GM12878 (cell line): ENCODE data around the gene CRY1. TPM values are rescaled to one million over a fixed set of nuclear protein-coding genes. Genes with fewer than 3 reads are reported as not detected.

ENCODE experiments used
- ATAC-seq: fragments of 200-7000 bp; cut with Tn5 transposase; 3 replicates; pipeline ENCODE4 v1.9.1; 2020; ENCODE audit warnings: mild to moderate bottlenecking, moderate library complexity
- BruUV-seq: library from RNA; stranded (reverse); fragments of 400-500 nt; replicated peaks from 2 replicates; lab custom pipeline; 2021; lab: Mats Ljungman, UMichigan
- CTCF ChIA-PET: fragments of 300-600 bp; sonication (Branson Sonifier 250); formaldehyde crosslinking; extraction: SDS; loops from one replicate; lab custom pipeline; 2021; ENCODE audit warnings: inconsistent platforms; lab: Yijun Ruan, JAX
- POLR2A ChIA-PET: fragments of 350-600 bp; formaldehyde crosslinking; extraction: SDS; loops from one replicate; lab custom pipeline; 2021; ENCODE audit warnings: inconsistent platforms; lab: Charles Lee
- RAD21 ChIA-PET: fragments of 300-600 bp; sonication (Branson Sonifier 250); formaldehyde crosslinking; loops from one replicate; lab custom pipeline; 2023; ENCODE audit warnings: antibody characterized with exemption; ENCODE audit not compliant: unreplicated experiment; lab: Charles Lee
- SMC1A ChIA-PET: fragments of 300-600 bp; sonication (Branson Sonifier 250); formaldehyde crosslinking; loops from one replicate; lab custom pipeline; 2023; ENCODE audit not compliant: unreplicated experiment, uncharacterized antibody; lab: Charles Lee
- DNase-seq: peaks from one replicate; pipeline ENCODE4 v3.0.0-alpha.2; 2011; ENCODE audit warnings: low read depth, low spot score
- FAIRE-seq: peaks from 3 replicates; lab custom pipeline; 2011; peaks lifted over from hg19 to GRCh38; lab: Jason Lieb, UNC
- H2AFZ ChIP-seq: 2 replicates; pipeline ENCODE4 v1.6.0; 2011; ENCODE audit warnings: low read depth, low read length, control low read depth; ENCODE audit not compliant: control insufficient read depth
- H3K27ac ChIP-seq: 2 replicates; pipeline ENCODE4 v1.5.1; 2011; ENCODE audit warnings: control low read depth; ENCODE audit not compliant: control insufficient read depth, insufficient read depth
- H3K27me3 ChIP-seq, 2 experiments: replicated peaks in 1 of 2; 2 replicates each; pipeline versions ENCODE4 v1.6.0 to v1.6.1; 2011; ENCODE audit warnings: low read length in 1 of 2; ENCODE audit not compliant: control insufficient read depth in 2 of 2, insufficient read depth in 2 of 2
- H3K36me3 ChIP-seq, 2 experiments: 2 replicates each; pipeline ENCODE4 v1.5.1; 2011; ENCODE audit warnings: low read length in 1 of 2; ENCODE audit not compliant: control insufficient read depth in 2 of 2, insufficient read depth in 2 of 2
- H3K4me1 ChIP-seq: 2 replicates; pipeline ENCODE4 v1.6.1; 2011; ENCODE audit warnings: mild to moderate bottlenecking, low read length, moderate library complexity, mixed read lengths; ENCODE audit not compliant: control insufficient read depth, insufficient read depth
- H3K4me2 ChIP-seq: 2 replicates; pipeline ENCODE4 v1.6.0; 2011; ENCODE audit warnings: control low read depth; ENCODE audit not compliant: control insufficient read depth, insufficient read depth
- H3K4me3 ChIP-seq: fragments of 200-600 bp; sonication (generic); 2 replicates; pipeline ENCODE4 v1.5.1; 2016
- H3K79me2 ChIP-seq: 2 replicates; pipeline ENCODE4 v1.6.0; 2011; ENCODE audit warnings: low read length; ENCODE audit not compliant: control insufficient read depth, insufficient read depth
- H3K9ac ChIP-seq: 2 replicates; pipeline ENCODE4 v1.8.0; 2011; ENCODE audit warnings: low read length, control low read depth, mixed read lengths; ENCODE audit not compliant: control insufficient read depth, insufficient read depth
- H3K9me3 ChIP-seq: replicated peaks from 3 replicates; pipeline ENCODE4 v1.5.1; 2011; ENCODE audit warnings: mild to moderate bottlenecking, low read length; ENCODE audit not compliant: control insufficient read depth, insufficient read depth
- H4K20me1 ChIP-seq: 2 replicates; pipeline ENCODE4 v1.6.0; 2011; ENCODE audit not compliant: control insufficient read depth, insufficient read depth
- EP300 ChIP-seq, 2 experiments: fragments of 150-350 bp in 1 of 2; IDR thresholded peaks; 2 replicates each; pipeline ENCODE4 v1.6.1; 2011 to 2012; ENCODE audit warnings: low read depth in 2 of 2, low read length in 2 of 2, borderline replicate concordance in 1 of 2, improper control_type of control experiment in 1 of 2, inconsistent platforms in 1 of 2; ENCODE audit not compliant: control insufficient read depth in 1 of 2
- RAD21 ChIP-seq: IDR thresholded peaks from 2 replicates; pipeline ENCODE4 v1.6.1; 2011; ENCODE audit warnings: mild to moderate bottlenecking, low read depth, low read length, moderate library complexity; ENCODE audit not compliant: insufficient read depth
- SPI1 ChIP-seq: IDR thresholded peaks from 2 replicates; pipeline ENCODE4 v1.6.1; 2011; ENCODE audit warnings: low read depth, mild to moderate bottlenecking, low read length, moderate library complexity, borderline replicate concordance; ENCODE audit not compliant: insufficient read depth
- WGBS: methylation state at CpG from one replicate; pipeline ENCODE4 v1.1.6; 2016; ENCODE audit warnings: low lambda C conversion rate; ENCODE audit not compliant: insufficient replicate concordance, insufficient coverage; ENCODE audit errors: missing lambda C conversion rate; 5-methylcytosine and 5-hydroxymethylcytosine counted together
- in situ Hi-C: fragments of 300-500 bp; cut with MboI; formaldehyde crosslinking; loops from 9 replicates; pipeline ENCODE4 v1.14.3; 2018; ENCODE audit warnings: mixed read lengths
- intact Hi-C: fragments of 100-400 bp; cut with micrococcal nuclease; formaldehyde crosslinking; loops from one replicate; pipeline ENCODE4 v1.14.2; 2022; ENCODE audit not compliant: unreplicated experiment
- polyA plus RNA-seq, 11 experiments: library from polyadenylated mRNA; depleted of rRNA in 4 of 11; unstranded in 6 of 11; stranded (reverse) in 5 of 11; fragments of >200 nt; fragmentation: Nextera tagmentation in 4 of 11; fragmentation: Illumina TruSeq in 1 of 11; extraction: Ambion mirVana in 4 of 11; extraction: Trizol in 1 of 11; gene quantifications; 1 replicate in 1 of 11; 2 replicates in 10 of 11; pipeline versions ENCODE4 v1.2.1 to v1.2.3, GENCODE V29; 2011 to 2016; ENCODE audit warnings: inconsistent platforms in 2 of 11, missing spikeins in 2 of 11, low read depth in 1 of 11
- total RNA-seq, 4 experiments: library from RNA; depleted of rRNA in 3 of 4; stranded (reverse); fragments of >200 nt in 3 of 4; fragmentation: Illumina TruSeq in 1 of 4; extraction: Trizol in 1 of 4; gene quantifications; 2 replicates each; pipeline versions ENCODE4 v1.2.1 to v1.2.3, GENCODE V29; 2013 to 2021
- TF ChIP-seq, protein P1 (sequence below), 3 experiments: IDR thresholded peaks in 2 of 3; conservative IDR thresholded peaks in 1 of 3; 2 replicates each; pipeline ENCODE4 v1.5.1; 2011; ENCODE audit warnings: low read depth in 3 of 3, low read length in 3 of 3, mild to moderate bottlenecking in 3 of 3, control low read depth in 2 of 3, moderate library complexity in 2 of 3, inconsistent platforms in 1 of 3, mixed read lengths in 1 of 3; ENCODE audit not compliant: control insufficient read depth in 2 of 3, insufficient read depth in 1 of 3; ENCODE audit errors: extremely low read depth in 1 of 3

The CRY1 gene
- total and polyA plus RNA-seq, 10 of the 15 experiments (the other 5 are each of a cell fraction or from before 2014, with no cell fraction given), result 1.6 to 10.9 (median 5.4) TPM

DNA sequence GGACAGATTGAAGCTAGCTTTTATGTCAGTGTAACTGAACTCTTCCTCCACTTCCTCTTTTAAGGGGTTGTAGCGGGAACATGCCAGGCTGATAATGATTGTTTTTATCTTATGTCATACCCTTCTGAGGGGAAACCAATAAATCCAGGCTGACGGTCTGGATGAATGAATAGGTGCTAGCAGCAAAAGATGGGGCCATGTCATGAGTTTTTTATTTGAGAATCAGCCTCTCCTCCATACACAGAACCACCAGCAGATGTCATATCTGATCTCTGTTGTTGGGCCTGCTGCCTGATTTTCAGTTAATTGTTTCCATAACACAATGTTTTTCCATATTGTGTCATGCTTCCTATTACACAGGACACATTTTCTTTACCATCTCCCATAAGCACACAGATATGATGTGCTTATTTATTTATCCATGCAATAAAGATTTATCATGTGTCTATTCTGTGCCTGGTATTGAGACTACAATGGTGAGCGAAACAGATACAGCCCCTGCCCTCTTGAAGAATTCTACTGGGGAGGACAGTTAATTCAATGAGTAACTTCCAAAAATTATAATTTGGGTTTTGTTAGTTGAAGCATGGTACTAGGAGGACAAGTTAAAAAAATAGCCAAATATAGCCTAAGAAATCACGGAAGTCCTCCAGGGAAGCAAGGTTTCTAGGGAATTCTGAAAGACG lies 33.6 kb upstream of the CRY1 start:
- no peak for ATAC-seq
- no peaks in the 10 kb centered on the region; a peak in 1 of 4 replicates for H3K27me3 ChIP-seq
- H3K4me2 ChIP-seq, result no peak overlapping the region
- in situ Hi-C loops (loop anchor here (25.0 kb wide), 1 partner anchor 1285 kb away; no protein-coding TSS in a partner anchor), intact Hi-C loops (no loop called here)
- no peak for FAIRE-seq
- no peak overlapping the region for H3K9ac ChIP-seq
- H2AFZ ChIP-seq, result no peak overlapping the region
- no peaks in the 10 kb centered on the region for H3K79me2 ChIP-seq
- ChIA-PET CTCF (interaction anchor here (0.9 to 9.8 kb wide), 8 partner anchors 12 to 493 kb away, joined by 3 to 219 read pairs (median 4); no protein-coding TSS in a partner anchor), RAD21 (no interaction called here), POLR2A (no interaction called here), SMC1A (no interaction called here)
- TF ChIP-seq SPI1, result peak; percentile 64
- TF ChIP-seq EP300 (IDR thresholded peaks at IDR 0.05; ENCODE audit: borderline replicate concordance in 1 of 2, control insufficient read depth in 1 of 2, low read depth in 2 of 2, low read length in 2 of 2), result no peak
- 0 out of 2 replicates have a peak, but pooled peaks have one; percentile 9 for TF ChIP-seq RAD21
- TF ChIP-seq, protein P1, sequence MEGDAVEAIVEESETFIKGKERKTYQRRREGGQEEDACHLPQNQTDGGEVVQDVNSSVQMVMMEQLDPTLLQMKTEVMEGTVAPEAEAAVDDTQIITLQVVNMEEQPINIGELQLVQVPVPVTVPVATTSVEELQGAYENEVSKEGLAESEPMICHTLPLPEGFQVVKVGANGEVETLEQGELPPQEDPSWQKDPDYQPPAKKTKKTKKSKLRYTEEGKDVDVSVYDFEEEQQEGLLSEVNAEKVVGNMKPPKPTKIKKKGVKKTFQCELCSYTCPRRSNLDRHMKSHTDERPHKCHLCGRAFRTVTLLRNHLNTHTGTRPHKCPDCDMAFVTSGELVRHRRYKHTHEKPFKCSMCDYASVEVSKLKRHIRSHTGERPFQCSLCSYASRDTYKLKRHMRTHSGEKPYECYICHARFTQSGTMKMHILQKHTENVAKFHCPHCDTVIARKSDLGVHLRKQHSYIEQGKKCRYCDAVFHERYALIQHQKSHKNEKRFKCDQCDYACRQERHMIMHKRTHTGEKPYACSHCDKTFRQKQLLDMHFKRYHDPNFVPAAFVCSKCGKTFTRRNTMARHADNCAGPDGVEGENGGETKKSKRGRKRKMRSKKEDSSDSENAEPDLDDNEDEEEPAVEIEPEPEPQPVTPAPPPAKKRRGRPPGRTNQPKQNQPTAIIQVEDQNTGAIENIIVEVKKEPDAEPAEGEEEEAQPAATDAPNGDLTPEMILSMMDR (IDR thresholded peaks at IDR 0.05 in 2 of 3, conservative IDR thresholded peaks at IDR 0.05 in 1 of 3; ENCODE audit: control insufficient read depth in 2 of 3, extremely low read depth in 1 of 3, insufficient read depth in 1 of 3, low read depth in 3 of 3, low read length in 3 of 3), result peak in 2 of 3 experiments; percentile 10 to 30; a peak in 2 of 6 replicates
- no peak for DNase-seq
- no peaks in the 10 kb centered on the region for H3K36me3 ChIP-seq
- 14% methylated on average over 5 of the region's 5 CpGs for WGBS
- no peak overlapping the region for H3K27ac ChIP-seq
- no peaks in the 10 kb centered on the region for H3K4me1 ChIP-seq
- no TSS peak for BruUV-seq
- H4K20me1 ChIP-seq, result no peaks in the 10 kb centered on the region
- H3K4me3 ChIP-seq, result no peak overlapping the region
- H3K9me3 ChIP-seq, result no peaks in the 10 kb centered on the region
